Muscle of leg (tissue), 9 donors: ENCODE results near the gene TNFAIP3. TPM values are rescaled to one million over a fixed set of nuclear protein-coding genes. Genes with fewer than 3 reads are reported as not detected.

Experiments used
- polyA plus RNA-seq, 8 donors: library from polyadenylated mRNA; unstranded; fragments of 120-200 nt; gene quantifications; one replicate each; pipeline versions ENCODE4 v1.2.1 to v1.2.3, GENCODE V29; 2013; ENCODE audit warnings: inconsistent platforms in 1 of 8, low replicate concordance in 1 of 8; ENCODE audit not compliant: insufficient read length in 8 of 8, insufficient read depth in 1 of 8
- total RNA-seq: library from RNA; stranded (reverse); fragments of 120-200 nt; gene quantifications from one replicate; pipeline ENCODE4 v1.2.4, GENCODE V29; 2013

TNFAIP3 gene
- total and polyA plus RNA-seq, 9 donors: 6.6 to 14.7 (median 11.7) TPM

Other genes with a start within 250 kb of the TNFAIP3 start
- 1.1 TPM for gene PERP, start 240.2 kb downstream of the TNFAIP3 start, total RNA-seq
- 10 to 100 TPM in 1 of 8 donors, 1 to 10 TPM in 4, under 1 TPM in 3; 0.44 to 28.8 (median 1.6) TPM for gene PERP, start 240.2 kb downstream of the TNFAIP3 start, polyA plus RNA-seq